Transverse colon (tissue), 4 donors: ENCODE data around the gene CTU1.

ENCODE experiments used
- CTCF ChIP-seq, 5 experiments: fragments of 200-600 bp in 3 of 5; fragments of 450-650 bp in 2 of 5; sonication (generic) in 3 of 5; IDR thresholded peaks; 1 replicate in 2 of 5; 2 replicates in 3 of 5; pipeline ENCODE4 v1.5.1; 2016 to 2017; ENCODE audit warnings: antibody characterized with exemption in 5 of 5, inconsistent platforms in 3 of 5, mild to moderate bottlenecking in 2 of 5, moderate library complexity in 1 of 5
- EP300 ChIP-seq: sonication (generic); formaldehyde crosslinking; IDR thresholded peaks from one replicate; pipeline ENCODE4 v1.6.1; 2017; ENCODE audit warnings: antibody characterized with exemption, low read depth
- POLR2A ChIP-seq: fragments of 450-650 bp; IDR thresholded peaks from one replicate; pipeline ENCODE4 v1.6.1; 2016; ENCODE audit warnings: antibody characterized with exemption, mild to moderate bottlenecking, moderate library complexity
- POLR2AphosphoS5 ChIP-seq, 3 donors: sonication (generic); formaldehyde crosslinking; IDR thresholded peaks; one replicate each; pipeline ENCODE4 v1.6.1; 2016; ENCODE audit warnings: antibody characterized with exemption in 3 of 3

DNA sequence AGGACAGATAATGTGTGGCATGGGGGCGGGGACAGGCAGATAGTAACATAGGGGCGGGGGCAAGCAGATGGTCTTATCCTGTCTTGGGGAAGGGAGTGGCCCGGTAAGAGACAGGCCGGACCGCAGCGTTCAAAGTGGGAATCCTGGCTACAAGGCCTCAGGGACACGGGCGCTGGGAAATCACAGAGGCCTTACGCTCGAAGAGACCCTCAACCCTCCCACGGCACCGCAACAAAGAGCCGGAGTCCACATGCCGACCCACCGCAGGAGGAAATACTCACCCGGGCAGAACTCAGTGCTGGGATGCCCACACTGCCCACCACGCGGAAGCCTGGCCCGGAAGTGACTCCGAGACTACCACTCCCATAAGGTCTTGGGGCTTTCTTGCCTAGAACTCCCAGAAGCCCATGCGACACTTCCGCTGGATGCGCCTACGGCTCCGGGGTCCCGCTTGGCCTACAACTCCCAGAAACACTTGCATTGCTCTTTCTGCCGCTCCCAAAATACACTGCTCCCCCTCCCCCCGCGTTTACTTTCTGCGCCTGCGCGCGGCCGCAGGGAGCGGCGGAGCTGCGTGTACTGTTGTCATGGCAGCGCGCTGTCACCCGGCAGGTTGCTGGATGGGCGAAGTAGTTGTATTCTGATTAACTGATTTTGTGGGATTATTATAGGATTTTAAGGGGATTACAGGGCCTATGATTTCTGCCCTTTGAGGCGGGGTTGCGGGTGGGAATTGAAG lies at the start of gene CTU1:
- TF ChIP-seq POLR2A (peak; percentile 53), POLR2AphosphoS5 (IDR thresholded peaks at IDR 0.05) (peak; percentile 37 to 75 (median 48)), CTCF (IDR thresholded peaks at IDR 0.05) (peak in 2 of 5 experiments; percentile 45 to 55), EP300 (no peak)
